Measurements from ENCODE around the gene CIC.

CIC gene

GRCh38 chr19:42267644-42268141 is 1.4 kb upstream of the CIC start:
- intact Hi-C loops (cut with DNase I; ENCODE audit: low total_unique reads) = loop anchor here (1.0 kb wide), 1 partner anchor 13 kb away; no protein-coding TSS in a partner anchor
- peaks cover 0 to 40% (median 31%) of the 10 kb centered on the region in 4 donors for H3K4me1 ChIP-seq
- no peak for TF ChIP-seq CTCF (IDR thresholded peaks at IDR 0.05)
- no peak for DNase-seq
- peak overlapping the region; percentile 59 to 75 for H3K4me3 ChIP-seq
- H3K27ac ChIP-seq = peak overlapping the region; percentile 94 to 99
- no peaks in the 10 kb centered on the region for H3K27me3 ChIP-seq
- peaks cover 7 to 11% (median 10%) of the 10 kb centered on the region in 3 donors for H3K36me3 ChIP-seq
- H3K9me3 ChIP-seq = no peaks in the 10 kb centered on the region

GRCh38 chr19:42268142-42268703 is 829 bp upstream of the CIC start:
- Histone ChIP-seq H3K4me3 (peak overlapping the region; percentile 59 to 75), H3K9me3 (no peaks in the 10 kb centered on the region), H3K36me3 (peaks cover 12 to 16% (median 15%) of the 10 kb centered on the region in 3 donors), H3K4me1 (peaks cover 0 to 44% (median 31%) of the 10 kb centered on the region in 4 donors), H3K27ac (peak overlapping the region; percentile 94 to 99), H3K27me3 (no peaks in the 10 kb centered on the region)
- DNase-seq = peak; percentile 99 to 100
- intact Hi-C loops (cut with DNase I; ENCODE audit: low total_unique reads) = loop anchor here (1.0 kb wide), 1 partner anchor 14 kb away; no protein-coding TSS in a partner anchor
- TF ChIP-seq CTCF (IDR thresholded peaks at IDR 0.05) = peak in 1 of 2 experiments; percentile 15

GRCh38 chr19:42269478-42270345 is 660 bp downstream of the CIC start:
- H3K4me1 ChIP-seq = peaks cover 0 to 58% (median 36%) of the 10 kb centered on the region in 4 donors
- no peaks in the 10 kb centered on the region for H3K27me3 ChIP-seq
- no peaks in the 10 kb centered on the region for H3K9me3 ChIP-seq
- intact Hi-C loops (cut with DNase I; ENCODE audit: low total_unique reads) = no loop called here
- H3K4me3 ChIP-seq = peak overlapping the region; percentile 70 to 75
- TF ChIP-seq CTCF (IDR thresholded peaks at IDR 0.05) = no peak
- peaks cover 22 to 31% (median 30%) of the 10 kb centered on the region in 3 donors for H3K36me3 ChIP-seq
- peak overlapping the region; percentile 96 to 97 for H3K27ac ChIP-seq
- DNase-seq = peak in 1 of 2 donors; percentile 68

- Histone ChIP-seq H3K4me3 (peak overlapping the region; percentile 70 to 75), H3K4me1 (peaks cover 0 to 66% (median 42%) of the 10 kb centered on the region in 4 donors), H3K36me3 (peaks cover 22 to 34% (median 32%) of the 10 kb centered on the region in 3 donors), H3K27ac (peak overlapping the region; percentile 96 to 97), H3K27me3 (no peaks in the 10 kb centered on the region), H3K9me3 (no peaks in the 10 kb centered on the region)
- no peak for TF ChIP-seq CTCF (IDR thresholded peaks at IDR 0.05)
- DNase-seq = peak; percentile 66 to 94
- intact Hi-C loops (cut with DNase I; ENCODE audit: low total_unique reads) = no loop called here
Measured at GRCh38 chr19:42270346-42271044, 1.4 kb downstream of the CIC start.

GRCh38 chr19:42271045-42271419 is 2.0 kb downstream of the CIC start:
- no peaks in the 10 kb centered on the region for H3K9me3 ChIP-seq
- no peak for TF ChIP-seq CTCF (IDR thresholded peaks at IDR 0.05)
- peaks cover 0 to 70% (median 45%) of the 10 kb centered on the region in 4 donors for H3K4me1 ChIP-seq
- peak overlapping the region; percentile 70 to 75 for H3K4me3 ChIP-seq
- intact Hi-C loops (cut with DNase I; ENCODE audit: low total_unique reads) = no loop called here
- peak overlapping the region; percentile 96 to 97 for H3K27ac ChIP-seq
- no peaks in the 10 kb centered on the region for H3K27me3 ChIP-seq
- DNase-seq = no peak
- peaks cover 22 to 34% (median 32%) of the 10 kb centered on the region in 3 donors for H3K36me3 ChIP-seq

All from tibial artery (tissue), 4 donors.